GM21381 (cell line): ENCODE data around the gene DHRSX.
A peak's percentile ranks its signal among the peaks of the same experiment; 100 is the strongest.
"Not testable (repeated sequence)": the region's sequence is repeated elsewhere in the genome, so short reads cannot be mapped to it uniquely, and the experiment has no call there.

Experiments used
- ATAC-seq: cut with Tn5 transposase; IDR thresholded peaks from one replicate; pipeline ENCODE4 v1.9.1; 2021; ENCODE audit warnings: mild to moderate bottlenecking, moderate library complexity; ENCODE audit not compliant: unreplicated experiment

The DHRSX gene, protein sequence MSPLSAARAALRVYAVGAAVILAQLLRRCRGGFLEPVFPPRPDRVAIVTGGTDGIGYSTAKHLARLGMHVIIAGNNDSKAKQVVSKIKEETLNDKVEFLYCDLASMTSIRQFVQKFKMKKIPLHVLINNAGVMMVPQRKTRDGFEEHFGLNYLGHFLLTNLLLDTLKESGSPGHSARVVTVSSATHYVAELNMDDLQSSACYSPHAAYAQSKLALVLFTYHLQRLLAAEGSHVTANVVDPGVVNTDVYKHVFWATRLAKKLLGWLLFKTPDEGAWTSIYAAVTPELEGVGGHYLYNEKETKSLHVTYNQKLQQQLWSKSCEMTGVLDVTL

DNA sequence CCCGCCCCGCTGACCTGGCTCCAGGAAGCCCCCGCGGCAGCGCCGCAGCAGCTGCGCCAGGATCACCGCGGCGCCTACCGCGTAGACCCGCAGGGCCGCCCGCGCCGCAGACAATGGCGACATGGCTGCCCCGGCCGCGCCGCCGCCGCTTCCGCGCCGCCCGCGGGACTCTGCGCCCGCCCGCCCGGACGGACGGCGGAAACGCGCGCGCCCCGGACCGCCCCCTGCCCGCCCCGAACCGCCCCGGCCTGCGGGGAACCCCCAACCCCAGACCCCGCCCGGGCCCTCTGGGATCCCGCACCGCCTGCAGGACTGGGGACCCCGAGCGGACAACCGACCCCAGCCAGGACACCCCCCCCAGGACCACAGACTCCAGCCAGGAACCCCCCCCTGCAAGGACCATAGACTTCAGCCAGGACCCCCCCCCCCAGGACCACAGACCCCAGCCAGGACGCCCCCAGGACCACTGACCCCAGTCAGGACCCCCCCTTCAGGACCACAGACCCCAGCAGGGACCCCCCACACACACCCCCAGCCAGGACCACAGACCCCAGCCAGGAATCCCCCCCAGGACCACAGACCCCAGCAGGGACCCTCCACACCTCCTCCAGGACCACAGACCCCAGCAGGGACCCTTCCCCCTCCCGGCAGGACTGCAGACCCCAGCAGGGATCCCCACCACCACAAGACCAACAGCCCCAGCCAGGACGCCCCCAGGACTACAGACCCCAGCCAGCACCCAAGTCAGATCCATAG lies at the start of gene DHRSX, which contains the start of gene ZBED1:
TSS of gene DHRSX (minus strand) at position 174 of the 756 bp plus-strand sequence. CDS start at position 123, 51 bp downstream.
TSS of gene ZBED1 (minus strand) at position 174 of the 756 bp plus-strand sequence. CDS start 10,257 bp downstream, outside the sequence.
- ATAC-seq = peak; percentile 57

- ATAC-seq = no peak
Measured at GRCh38 chrX:2549876-2550275, 49.1 kb upstream of the DHRSX start.

- ATAC-seq = no peak
Measured at GRCh38 chrX:2548711-2549423, 48.1 kb upstream of the DHRSX start.

DNA sequence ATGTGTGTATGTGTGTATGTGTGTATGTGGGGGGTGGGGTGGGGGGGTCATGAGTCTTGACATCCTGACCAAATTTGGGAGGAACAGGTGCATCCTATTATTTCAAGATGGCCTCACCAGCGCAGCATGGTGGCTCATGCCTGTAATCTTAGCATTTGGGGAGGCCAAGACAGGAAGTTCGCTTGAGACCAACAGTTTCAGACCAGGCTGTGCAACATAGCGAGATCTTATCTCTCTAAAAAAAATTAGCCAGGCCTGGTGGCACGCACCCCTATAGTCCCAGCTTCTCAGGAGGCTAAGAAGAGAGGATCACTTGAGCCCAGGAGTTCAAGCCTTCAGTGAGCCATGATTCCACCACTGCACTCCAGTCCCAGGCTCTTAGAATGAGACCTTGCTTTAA lies 47.0 kb upstream of the DHRSX start:
- ATAC-seq = no peak

DNA sequence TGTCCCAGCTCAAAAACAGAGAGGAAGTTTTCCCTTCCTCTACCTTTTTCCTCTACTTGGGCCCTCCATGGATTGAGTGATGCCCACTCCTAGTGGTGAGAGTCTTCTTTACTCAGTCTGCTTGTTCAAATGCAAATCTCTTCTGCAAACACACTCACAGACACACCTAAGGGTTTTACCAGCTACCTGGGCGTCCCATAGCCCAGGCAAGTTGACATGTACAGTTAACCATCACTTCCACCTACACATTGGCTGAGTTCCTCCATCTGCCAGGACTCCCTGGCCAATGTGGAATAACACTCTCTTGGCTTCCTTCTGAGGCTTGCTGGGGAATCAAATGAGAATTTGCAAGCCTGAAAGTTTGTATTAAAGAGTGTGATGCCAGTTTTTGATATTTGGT lies 45.7 kb upstream of the DHRSX start:
- no peak for ATAC-seq

DNA sequence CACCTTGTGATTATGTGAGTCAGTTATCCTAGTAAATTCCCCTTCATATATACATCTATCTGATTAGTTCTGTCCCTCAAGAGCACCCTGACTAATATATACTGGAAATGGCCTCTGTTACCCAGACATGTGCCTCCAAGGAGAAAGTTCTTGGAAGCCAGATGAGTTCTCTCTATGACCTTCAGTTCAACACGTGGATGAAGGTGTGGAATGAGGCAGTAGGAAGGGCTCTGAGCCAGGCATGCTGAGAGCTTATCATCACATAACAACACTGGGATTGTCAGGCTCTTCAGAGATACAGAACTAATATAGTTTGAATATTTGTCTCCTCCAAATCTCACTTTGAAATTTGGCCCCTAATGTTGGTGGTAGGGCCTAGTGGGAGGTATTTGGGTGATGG lies 44.4 kb upstream of the DHRSX start:
- ATAC-seq = no peak

GRCh38 chrX:2542826-2543521 lies 42.2 kb upstream of the DHRSX start:
- no peak for ATAC-seq

DNA sequence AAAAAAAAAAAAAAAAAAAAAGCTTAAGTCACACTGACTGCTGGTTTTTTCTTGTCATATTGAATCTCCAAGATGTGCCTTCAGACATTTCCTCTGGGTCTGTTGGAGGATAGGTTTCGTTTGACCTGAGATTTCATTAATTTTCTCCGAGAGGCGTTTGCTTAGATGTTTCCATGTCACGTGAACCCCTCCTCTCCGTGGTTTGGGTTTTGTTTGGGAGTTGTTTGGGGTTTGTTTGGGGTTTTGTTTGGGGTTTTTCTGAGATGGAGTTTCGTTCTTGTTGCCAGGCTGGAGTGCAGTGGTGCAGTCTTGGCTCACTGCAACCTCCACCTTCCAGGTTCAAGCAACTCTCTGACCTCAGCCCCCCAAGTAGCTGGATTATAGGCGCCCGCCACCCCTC lies 40.8 kb upstream of the DHRSX start:
- no peak for ATAC-seq

DNA sequence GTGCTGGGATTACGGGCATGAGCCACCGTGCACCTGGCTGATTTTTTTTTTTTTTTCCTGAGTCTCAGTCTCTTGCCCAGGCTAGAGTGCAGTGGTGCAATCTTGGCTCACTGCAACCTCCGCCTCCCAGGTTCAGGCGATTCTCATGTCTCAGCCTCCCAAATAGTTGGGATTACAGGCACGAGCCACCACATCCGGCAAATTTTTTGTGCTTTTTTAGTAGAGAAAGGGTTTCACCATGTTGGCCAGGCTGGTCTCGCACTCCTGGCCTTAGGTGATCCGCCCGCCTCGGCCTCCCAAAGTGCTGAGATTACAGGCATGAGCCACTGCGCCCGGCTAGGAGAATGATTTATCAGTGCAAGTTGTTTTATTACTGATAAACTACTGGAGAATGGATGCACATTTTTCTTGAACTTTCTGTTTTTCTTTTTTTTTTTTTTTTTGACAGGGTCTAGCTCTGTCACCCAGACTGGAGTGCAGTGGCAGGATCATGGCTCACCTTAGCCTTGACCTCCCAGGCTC lies 39.7 kb upstream of the DHRSX start:
- ATAC-seq = no peak

- no peak for ATAC-seq
Measured at GRCh38 chrX:2539586-2539985, 38.8 kb upstream of the DHRSX start.

DNA sequence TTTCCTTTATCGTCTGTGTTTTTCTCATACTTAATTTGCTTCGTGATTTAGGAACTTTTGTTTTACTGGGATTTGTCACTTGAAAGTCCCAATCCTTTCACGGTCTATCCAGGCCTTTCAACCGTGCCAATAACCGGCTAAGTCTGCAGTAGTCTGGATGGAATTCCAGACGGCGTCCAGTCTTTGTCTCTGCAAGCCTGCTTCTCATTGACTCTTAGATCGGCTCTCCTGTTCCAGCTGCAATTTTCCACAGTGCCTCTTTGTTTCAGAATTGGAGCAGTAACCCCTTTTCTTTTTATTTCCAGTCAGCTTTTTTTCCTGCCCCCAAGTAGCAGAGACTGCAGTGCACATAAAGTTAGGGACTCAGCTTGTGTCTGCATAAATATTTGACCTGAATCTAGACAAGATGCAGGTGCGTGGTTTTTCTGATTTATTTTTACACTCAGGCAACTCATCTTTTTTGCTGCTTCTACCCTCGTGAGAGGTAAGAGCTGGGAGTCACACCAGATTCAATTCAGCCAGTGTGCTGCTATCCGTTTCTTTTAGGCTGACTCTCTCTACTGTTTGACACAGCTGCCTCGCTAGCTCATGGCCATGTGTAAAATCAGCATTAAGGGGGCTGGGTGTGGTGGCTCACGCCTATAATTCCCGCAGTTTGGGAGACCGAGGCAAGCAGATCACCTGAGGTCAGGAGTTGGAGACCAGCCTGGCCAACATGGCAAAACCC lies 37.4 kb upstream of the DHRSX start:
- ATAC-seq = no peak

DNA sequence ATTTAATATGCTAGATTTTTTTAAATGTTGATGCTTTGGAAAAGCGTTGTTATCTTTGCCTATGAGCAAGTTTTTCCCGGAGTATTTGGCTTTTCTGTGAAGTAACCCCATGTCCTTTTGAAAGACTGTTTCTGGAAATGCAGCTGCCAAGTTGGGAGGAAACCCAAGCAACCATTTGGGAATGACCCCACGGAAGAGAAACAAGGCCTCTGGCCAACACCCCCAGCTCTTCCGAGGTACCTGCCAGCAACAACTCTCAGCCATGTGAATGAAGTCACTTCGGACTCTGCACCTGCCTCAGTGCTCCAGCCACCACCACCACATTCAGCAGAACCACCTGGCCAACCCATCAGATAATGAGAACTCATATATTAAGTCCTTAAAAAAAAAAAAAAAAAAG lies 36.2 kb upstream of the DHRSX start:
- ATAC-seq = no peak

- ATAC-seq = no peak
Measured at GRCh38 chrX:2536141-2536540, 35.4 kb upstream of the DHRSX start.

DNA sequence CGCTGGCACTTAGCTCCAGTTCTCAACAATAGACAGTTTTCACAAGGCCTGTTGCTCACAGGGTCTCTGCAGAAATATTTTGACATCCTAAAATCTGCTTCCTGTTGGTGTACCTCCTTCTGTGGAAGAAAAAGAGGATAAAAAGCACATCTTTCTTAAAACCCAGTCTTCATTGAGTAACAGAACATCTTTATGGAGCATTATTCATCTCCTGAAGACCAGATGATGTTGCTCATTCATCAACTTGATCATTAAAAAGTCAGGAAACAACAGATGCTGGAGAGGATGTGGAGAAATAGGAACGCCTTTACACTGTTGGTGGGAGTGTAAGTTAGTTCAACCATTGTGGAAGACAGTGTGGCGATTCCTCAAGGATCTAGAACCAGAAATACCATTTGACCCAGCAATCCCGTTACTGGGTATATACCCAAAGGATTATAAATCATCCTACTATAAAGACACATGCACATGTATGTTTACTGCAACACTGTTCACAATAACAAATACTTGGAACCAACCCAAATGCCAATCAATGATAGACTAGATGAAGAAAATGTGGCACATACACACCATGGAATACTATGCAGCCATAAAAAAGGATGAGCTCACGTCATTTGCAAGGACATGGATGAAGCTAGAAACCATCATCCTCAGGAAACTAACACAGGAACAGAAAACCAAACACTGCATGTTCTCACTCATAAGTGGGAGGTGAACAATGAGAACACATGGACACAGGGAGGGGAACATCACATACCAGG lies 33.7 kb upstream of the DHRSX start:
- ATAC-seq = not testable (repeated sequence)

DNA sequence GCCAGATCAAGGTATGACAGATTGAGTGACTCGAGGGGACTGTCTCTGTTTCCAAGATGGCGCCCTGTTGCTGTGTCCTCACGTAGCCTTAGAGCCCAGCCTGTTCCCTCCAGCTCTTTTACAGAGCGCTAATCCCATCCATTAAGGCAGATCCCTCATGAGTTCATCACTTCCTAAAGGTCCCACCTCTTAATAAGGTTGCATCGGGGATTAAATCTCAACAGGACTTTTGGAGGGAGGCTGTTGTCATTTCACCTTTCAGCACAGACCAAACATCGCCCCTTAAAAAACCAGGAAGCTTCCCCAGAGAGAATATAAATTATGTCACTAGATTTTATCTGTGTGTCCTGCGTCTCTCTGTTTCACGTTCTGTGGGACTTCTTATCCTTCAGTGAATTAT lies 32.6 kb upstream of the DHRSX start:
- no peak for ATAC-seq

- no peak for ATAC-seq
Measured at GRCh38 chrX:2526390-2526789, 25.6 kb upstream of the DHRSX start.

- no peak for ATAC-seq
Measured at GRCh38 chrX:2523911-2524310, 23.1 kb upstream of the DHRSX start.

DNA sequence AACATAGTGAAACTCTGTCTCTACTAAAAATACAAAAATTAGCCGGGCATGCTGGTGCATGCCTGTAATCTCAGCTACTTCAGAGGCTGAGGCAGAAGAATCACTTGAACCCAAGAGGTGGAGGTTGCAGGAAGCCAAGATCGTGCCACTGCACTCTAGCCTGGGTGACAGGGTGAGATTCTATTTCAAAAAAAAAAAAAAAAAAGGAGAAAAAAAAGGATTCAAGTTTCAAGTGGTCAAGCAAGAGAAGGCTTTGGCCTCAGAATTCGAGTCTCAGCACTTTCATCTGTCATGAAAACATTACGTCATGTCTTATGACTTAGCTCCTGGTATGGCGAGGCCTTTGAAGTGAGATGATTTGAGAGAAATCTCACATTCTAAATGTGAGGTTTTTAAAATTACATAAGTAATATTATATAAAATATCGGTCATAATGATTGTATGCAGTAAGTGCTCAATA lies 21.2 kb upstream of the DHRSX start:
- peak; percentile 36 for ATAC-seq
